BLaER1 treated with 17β-estradiol and CSF1 and Interleukin-3, amounts not matched to agents 10 nM and 100 nM (cell line): Measurements from ENCODE around the gene INSRR.

Source experiments
- H3K27ac ChIP-seq, 11 experiments: shearing (Covaris generic); formaldehyde crosslinking; 2 replicates each; pipeline ENCODE4 v1.8.1; 2022
- H3K27me3 ChIP-seq, 11 experiments: shearing (Covaris generic); formaldehyde crosslinking; 2 replicates each; pipeline ENCODE4 v1.8.1; 2022
- H3K36me3 ChIP-seq, 11 experiments: shearing (Covaris generic); formaldehyde crosslinking; 2 replicates each; pipeline ENCODE4 v1.8.1; 2022
- H3K4me1 ChIP-seq, 10 experiments: shearing (Covaris generic); formaldehyde crosslinking; 2 replicates each; pipeline ENCODE4 v1.8.1; 2022
- H3K4me2 ChIP-seq, 11 experiments: shearing (Covaris generic); formaldehyde crosslinking; 2 replicates each; pipeline ENCODE4 v1.8.1; 2022
- H3K4me3 ChIP-seq, 10 experiments: shearing (Covaris generic); formaldehyde crosslinking; 2 replicates each; pipeline ENCODE4 v1.8.1; 2022
- H3K9ac ChIP-seq, 11 experiments: shearing (Covaris generic); formaldehyde crosslinking; 2 replicates each; pipeline ENCODE4 v1.8.1; 2022
- H3K9me3 ChIP-seq, 11 experiments: shearing (Covaris generic); formaldehyde crosslinking; replicated peaks in 1 of 11; 2 replicates each; pipeline ENCODE4 v1.8.1; 2022
- H4K20me1 ChIP-seq, 11 experiments: shearing (Covaris generic); formaldehyde crosslinking; 2 replicates each; pipeline ENCODE4 v1.8.1; 2022
- Cebpa-rat ChIP-seq, 11 experiments: shearing (Covaris generic); IDR thresholded peaks; 2 replicates each; pipeline ENCODE4 v1.8.1; 2022

The INSRR gene

DNA sequence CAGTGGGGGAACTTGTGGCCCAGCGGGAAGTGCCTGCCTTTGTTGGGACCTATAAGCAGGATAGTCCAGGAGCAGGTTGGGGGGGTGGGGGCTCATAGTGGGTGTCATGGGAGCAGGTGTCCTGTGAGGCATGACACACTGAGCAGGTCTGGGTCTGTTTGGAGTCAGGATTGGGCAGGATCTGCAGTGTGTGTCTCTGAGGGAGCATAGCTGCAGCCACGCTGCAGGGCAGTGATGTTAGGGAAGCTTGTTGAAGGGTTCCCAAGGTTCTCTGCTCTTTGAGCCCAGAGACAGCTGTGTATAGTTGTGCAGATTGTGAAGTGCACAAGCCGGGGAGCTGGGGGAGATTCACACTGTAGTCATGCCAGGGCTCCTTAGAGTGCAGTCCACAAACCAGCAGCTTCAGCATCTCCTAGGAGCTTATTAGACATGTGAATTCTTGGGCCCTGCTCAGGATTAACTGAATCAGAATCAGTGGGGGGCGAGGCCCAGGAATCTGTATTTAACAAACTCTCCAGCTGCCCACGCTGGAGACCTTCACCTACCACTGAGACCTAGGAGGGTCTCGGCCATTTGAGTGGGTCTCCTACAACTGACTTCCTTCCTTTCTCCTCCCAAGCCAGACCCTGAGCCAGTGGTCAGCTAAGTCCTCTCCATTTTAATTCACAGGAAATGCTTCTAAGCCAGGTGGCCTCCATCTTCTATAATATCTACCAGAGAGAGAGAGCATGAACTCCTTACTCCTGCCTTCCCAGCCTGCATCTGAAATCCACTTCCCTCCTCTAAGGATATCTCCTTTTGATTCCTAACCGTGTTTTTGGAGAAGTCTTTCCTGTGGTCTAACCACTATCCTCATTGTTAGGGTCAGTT is 11.1 kb downstream of the INSRR start:
- H3K4me2 ChIP-seq, result peak overlapping the region; percentile 2 to 79 (median 66); a peak in 19 of 22 replicates
- no peak for TF ChIP-seq Cebpa-rat (IDR thresholded peaks at IDR 0.05)
- peaks cover 0 to 20% (median 6%) of the 10 kb centered on the region in 11 experiments; a peak in 10 of 22 replicates for H3K27me3 ChIP-seq
- no peaks in the 10 kb centered on the region for H3K9me3 ChIP-seq
- no peaks in the 10 kb centered on the region for H3K36me3 ChIP-seq
- peaks cover 13 to 20% (median 16%) of the 10 kb centered on the region in 10 experiments for H3K4me1 ChIP-seq
- H3K9ac ChIP-seq, result 0 out of 22 replicates have a peak overlapping the region, but pooled peaks of 1 of the 11 experiments have one; percentile 14
- H3K27ac ChIP-seq, result no peak overlapping the region
- no peaks in the 10 kb centered on the region; a peak in 1 of 22 replicates for H4K20me1 ChIP-seq
- H3K4me3 ChIP-seq, result no peak overlapping the region

DNA sequence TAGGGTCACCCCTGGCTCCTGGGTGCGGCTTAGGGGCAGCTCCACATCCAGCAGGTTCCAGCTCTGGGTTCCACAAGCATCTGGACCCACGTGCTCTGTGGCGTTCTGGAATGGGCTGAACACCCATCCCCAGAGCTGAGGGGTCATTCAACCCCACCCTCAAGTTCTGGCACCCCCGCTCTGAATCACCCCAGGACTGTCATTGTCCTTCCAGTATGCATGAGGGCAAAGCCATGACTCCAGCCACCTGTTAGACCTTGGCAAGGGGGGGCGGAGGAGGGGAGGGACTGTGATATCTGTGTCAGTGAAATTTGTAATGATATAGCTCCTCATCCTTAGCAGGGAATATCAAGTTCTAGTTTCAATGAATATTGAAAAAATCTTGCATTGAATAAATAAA is 12.3 kb downstream of the INSRR start:
- Histone ChIP-seq H3K9me3 (no peaks in the 10 kb centered on the region), H3K9ac (no peak overlapping the region), H3K27me3 (peaks cover 0 to 20% (median 6%) of the 10 kb centered on the region in 11 experiments; a peak in 10 of 22 replicates), H3K4me2 (no peak overlapping the region), H3K36me3 (no peaks in the 10 kb centered on the region), H4K20me1 (no peaks in the 10 kb centered on the region; a peak in 1 of 22 replicates), H3K4me1 (peaks cover 13 to 20% (median 16%) of the 10 kb centered on the region in 10 experiments), H3K4me3 (no peak overlapping the region), H3K27ac (no peak overlapping the region)
- TF ChIP-seq Cebpa-rat (IDR thresholded peaks at IDR 0.05), result no peak

DNA sequence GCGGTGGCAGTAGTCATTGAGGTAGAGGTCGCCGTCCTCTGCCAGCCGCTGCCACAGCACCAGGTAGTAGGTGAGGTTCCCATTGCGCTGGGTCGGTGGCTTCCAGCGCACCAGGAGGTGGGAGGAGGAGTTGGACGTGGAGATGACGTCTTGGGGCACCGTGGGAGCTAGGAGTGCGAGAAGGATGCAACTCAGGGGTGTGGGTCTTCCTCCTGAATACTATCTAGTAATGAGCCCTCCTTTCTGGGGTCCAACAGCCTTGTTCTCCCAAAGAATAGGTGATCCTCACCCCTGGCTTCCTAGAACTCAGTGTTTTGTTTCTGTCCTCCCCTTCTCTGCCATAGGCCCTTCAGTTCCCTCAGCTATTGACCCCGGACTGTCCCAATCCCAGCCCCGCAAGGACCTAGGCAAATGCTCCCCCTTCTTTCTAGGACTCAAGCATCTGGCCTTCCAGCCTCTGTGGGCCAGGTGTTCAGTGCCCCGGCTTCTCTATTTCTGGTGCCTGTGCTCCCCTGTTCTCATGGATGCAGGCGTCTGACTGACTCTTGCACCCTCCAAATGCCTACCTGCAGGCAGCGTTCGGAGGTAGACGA is 12.9 kb downstream of the INSRR start:
- no peak for TF ChIP-seq Cebpa-rat (IDR thresholded peaks at IDR 0.05)
- Histone ChIP-seq H3K36me3 (no peaks in the 10 kb centered on the region), H3K4me2 (no peak overlapping the region), H4K20me1 (no peaks in the 10 kb centered on the region; a peak in 1 of 22 replicates), H3K4me3 (no peak overlapping the region), H3K27ac (no peak overlapping the region), H3K4me1 (peaks cover 13 to 20% (median 16%) of the 10 kb centered on the region in 10 experiments), H3K9ac (no peak overlapping the region), H3K27me3 (peaks cover 0 to 20% (median 6%) of the 10 kb centered on the region in 11 experiments; a peak in 10 of 22 replicates), H3K9me3 (no peaks in the 10 kb centered on the region)

DNA sequence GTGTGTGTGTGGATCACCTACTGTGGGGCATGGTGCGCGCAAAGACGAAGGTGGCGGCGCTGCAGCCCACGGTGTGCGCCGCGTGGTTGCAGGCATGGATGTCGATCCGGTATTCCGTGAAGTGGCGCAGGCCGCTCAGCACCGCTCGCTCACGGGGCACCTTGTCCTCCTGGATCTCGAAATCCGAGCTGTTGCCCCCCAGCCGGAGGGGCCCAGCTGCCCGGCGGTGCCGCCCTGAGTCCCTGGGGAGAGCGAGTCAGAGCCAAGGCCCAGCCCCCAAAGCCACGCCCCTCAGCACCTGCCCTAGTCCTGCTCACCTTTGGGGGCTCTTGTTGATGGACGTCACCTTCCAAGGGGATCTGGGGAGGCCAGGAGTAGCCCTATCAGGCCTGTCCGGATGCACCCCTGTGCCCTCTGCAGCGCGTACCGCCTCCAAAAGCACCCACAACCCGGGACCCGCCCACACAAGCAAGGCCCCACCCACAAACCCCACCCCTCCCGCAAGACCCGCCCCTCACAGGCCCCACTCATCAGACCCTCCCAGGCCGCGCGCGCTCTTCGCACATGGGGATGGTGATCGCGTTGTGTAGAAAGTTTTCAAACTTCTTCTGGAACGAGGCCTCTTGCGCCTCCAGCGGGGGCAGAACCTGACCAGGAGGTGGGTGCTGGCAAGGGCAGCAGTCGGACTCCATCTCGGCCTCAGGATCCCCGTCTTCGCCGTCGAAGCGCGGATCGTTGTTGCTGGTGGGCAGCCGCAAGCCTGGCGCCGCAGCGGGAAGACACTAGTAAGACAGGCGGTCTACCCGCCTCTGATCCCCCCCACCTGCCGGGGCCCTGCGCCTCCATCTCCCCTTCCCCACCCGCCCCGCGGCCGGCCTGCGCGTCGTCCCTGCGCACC is 13.6 kb downstream of the INSRR start:
- Histone ChIP-seq H3K9ac (no peak overlapping the region), H3K9me3 (no peaks in the 10 kb centered on the region), H3K27ac (no peak overlapping the region), H3K27me3 (peaks cover 0 to 20% (median 6%) of the 10 kb centered on the region in 11 experiments; a peak in 10 of 22 replicates), H3K36me3 (no peaks in the 10 kb centered on the region), H3K4me1 (peaks cover 13 to 20% (median 16%) of the 10 kb centered on the region in 10 experiments), H3K4me2 (no peak overlapping the region), H3K4me3 (no peak overlapping the region), H4K20me1 (no peaks in the 10 kb centered on the region; a peak in 1 of 22 replicates)
- no peak for TF ChIP-seq Cebpa-rat (IDR thresholded peaks at IDR 0.05)

DNA sequence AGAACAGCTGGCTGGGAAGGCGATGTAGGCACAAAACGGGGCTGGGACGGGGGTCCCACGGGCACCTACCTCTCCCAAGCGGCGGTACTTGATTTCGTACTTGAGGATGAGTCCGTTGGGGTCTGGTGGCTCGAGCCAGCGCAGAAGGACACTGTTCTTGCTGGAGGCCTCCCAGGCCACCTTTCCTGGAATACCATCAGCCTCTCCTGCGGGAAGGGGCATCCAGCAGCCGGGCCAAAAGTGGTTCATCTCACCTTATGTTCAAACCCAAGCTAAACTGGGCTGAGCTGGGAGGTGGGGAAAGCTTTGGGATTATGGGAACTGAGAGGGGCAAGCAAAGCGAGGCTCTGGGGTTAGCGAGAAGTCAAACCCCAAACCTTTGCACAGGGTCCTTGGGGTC is 14.3 kb downstream of the INSRR start:
- Histone ChIP-seq H3K9me3 (no peaks in the 10 kb centered on the region), H3K27ac (no peak overlapping the region), H3K27me3 (peaks cover 0 to 20% (median 6%) of the 10 kb centered on the region in 11 experiments; a peak in 10 of 22 replicates), H3K4me3 (no peak overlapping the region), H3K36me3 (no peaks in the 10 kb centered on the region), H3K4me2 (no peak overlapping the region), H3K4me1 (peaks cover 13 to 22% (median 16%) of the 10 kb centered on the region in 10 experiments), H4K20me1 (no peaks in the 10 kb centered on the region; a peak in 1 of 22 replicates), H3K9ac (no peak overlapping the region)
- TF ChIP-seq Cebpa-rat (IDR thresholded peaks at IDR 0.05), result no peak

DNA sequence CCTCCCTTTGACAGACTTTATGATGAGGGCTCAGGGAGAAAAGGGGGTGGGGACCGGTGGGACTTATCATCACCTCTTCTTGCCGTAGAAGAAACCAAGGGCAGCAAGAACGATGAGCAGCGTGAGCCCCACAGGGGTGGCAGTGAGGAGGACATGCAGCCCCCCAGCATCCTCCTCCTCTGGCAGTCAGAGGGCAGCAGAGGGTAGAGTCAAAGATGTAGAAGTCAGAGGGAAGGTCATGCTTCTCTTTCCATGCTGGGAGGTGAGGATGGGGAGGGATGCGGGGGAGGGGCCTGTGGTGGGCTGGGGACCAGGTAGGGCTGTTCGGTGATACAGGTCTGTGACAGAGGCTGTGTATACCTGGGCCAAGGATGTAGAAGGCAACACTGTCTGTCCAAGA is 14.8 kb downstream of the INSRR start:
- Histone ChIP-seq H3K36me3 (no peaks in the 10 kb centered on the region), H3K27ac (no peak overlapping the region), H3K4me1 (peaks cover 15 to 27% (median 20%) of the 10 kb centered on the region in 10 experiments), H3K4me2 (no peak overlapping the region), H3K9me3 (no peaks in the 10 kb centered on the region), H4K20me1 (no peaks in the 10 kb centered on the region; a peak in 1 of 22 replicates), H3K9ac (no peak overlapping the region), H3K27me3 (peaks cover 0 to 19% (median 6%) of the 10 kb centered on the region in 11 experiments; a peak in 10 of 22 replicates), H3K4me3 (no peak overlapping the region)
- no peak for TF ChIP-seq Cebpa-rat (IDR thresholded peaks at IDR 0.05)

DNA sequence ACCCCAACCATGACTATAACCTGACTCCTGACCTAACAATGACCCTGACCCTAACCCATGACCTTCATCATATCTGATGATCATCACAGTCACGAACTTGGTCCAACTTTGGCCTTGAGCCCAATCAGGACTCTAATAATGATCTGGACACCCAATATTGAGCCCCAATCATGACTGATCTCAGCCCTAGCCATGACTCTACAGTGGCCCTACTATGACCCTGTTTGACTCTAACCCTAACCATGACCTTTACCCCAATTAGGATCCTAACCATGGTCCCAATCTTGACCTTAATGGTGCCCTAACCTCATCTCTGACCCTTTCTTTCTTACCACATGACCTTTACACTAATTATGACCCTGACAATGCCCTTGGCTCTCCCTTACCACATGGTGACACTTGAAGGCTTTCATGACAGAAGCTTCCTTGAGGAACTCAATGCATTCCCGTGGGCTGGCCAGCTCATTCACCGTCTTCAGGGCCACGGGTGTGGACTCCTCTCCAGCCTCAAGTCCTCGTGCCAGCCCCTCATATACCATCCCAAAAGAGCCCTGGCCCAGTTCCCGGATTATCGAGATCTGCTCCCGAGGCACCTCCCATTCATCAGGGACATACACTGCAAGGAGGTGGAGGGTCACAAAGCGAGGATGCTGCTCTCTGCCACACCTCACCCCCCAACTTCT is 16.2 kb downstream of the INSRR start:
- Histone ChIP-seq H3K9me3 (no peaks in the 10 kb centered on the region), H3K4me2 (peak overlapping the region in 1 of 11 experiments; percentile 29; a peak in 1 of 22 replicates), H3K36me3 (no peaks in the 10 kb centered on the region), H3K4me1 (peaks cover 5 to 19% (median 11%) of the 10 kb centered on the region in 10 experiments; a peak in 15 of 20 replicates), H3K27me3 (peaks cover 0 to 6% (median 0%) of the 10 kb centered on the region in 11 experiments; a peak in 2 of 22 replicates), H3K4me3 (no peak overlapping the region), H4K20me1 (no peaks in the 10 kb centered on the region; a peak in 1 of 22 replicates), H3K9ac (no peak overlapping the region), H3K27ac (no peak overlapping the region)
- TF ChIP-seq Cebpa-rat (IDR thresholded peaks at IDR 0.05), result no peak

DNA sequence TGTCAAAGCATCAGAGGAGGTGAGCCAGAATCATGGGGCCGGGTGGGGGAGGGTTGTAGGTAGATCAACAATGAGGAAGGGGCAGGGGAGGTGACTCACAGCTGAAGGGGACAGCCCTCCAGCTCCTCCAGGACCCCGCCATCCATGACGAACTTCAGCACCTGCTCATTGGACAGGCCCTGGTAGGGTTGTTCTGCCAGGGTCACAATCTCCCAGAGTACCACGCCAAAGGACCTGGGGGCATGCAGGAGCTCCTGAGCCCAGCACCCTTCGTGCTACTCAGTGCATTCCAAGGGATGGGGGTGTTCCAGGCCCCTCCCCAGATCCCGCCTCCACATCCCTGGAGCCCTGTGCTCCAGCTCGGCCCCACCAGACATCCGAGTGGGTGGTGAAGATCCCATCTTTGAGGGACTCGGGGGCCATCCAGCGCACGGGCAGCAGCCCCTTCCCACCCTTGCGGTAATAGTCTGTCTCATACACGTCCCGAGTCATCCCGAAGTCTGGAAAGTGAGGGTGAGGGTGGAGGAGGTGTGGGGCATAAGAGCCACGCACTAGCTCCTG is 17.5 kb downstream of the INSRR start:
- H4K20me1 ChIP-seq, result no peaks in the 10 kb centered on the region; a peak in 1 of 22 replicates
- peaks cover 0 to 5% (median 0%) of the 10 kb centered on the region in 11 experiments; a peak in 1 of 22 replicates for H3K27me3 ChIP-seq
- no peak overlapping the region for H3K4me2 ChIP-seq
- no peaks in the 10 kb centered on the region for H3K36me3 ChIP-seq
- H3K4me3 ChIP-seq, result no peak overlapping the region
- no peak overlapping the region for H3K9ac ChIP-seq
- no peak for TF ChIP-seq Cebpa-rat (IDR thresholded peaks at IDR 0.05)
- H3K9me3 ChIP-seq, result no peaks in the 10 kb centered on the region
- no peak overlapping the region for H3K27ac ChIP-seq
- peaks cover 5 to 13% (median 9%) of the 10 kb centered on the region in 10 experiments; a peak in 15 of 20 replicates for H3K4me1 ChIP-seq
